Fibroblast of lung (primary cell): ENCODE data around the gene KITLG.

Source experiments
- EZH2 ChIP-seq: IDR thresholded peaks from 2 replicates; pipeline ENCODE4 v1.5.1; 2012; ENCODE audit warnings: low read length, control low read depth, mild to moderate bottlenecking; ENCODE audit errors: missing control alignments
- TF ChIP-seq, protein P1 (sequence below), 2 donors: IDR thresholded peaks in 1 of 2; conservative IDR thresholded peaks in 1 of 2; 1 replicate in 1 of 2; 2 replicates in 1 of 2; pipeline ENCODE4 v1.5.1; 2011 to 2012; ENCODE audit warnings: low read length in 2 of 2, control low read depth in 1 of 2, inconsistent platforms in 1 of 2, low read depth in 1 of 2, mild to moderate bottlenecking in 1 of 2

DNA sequence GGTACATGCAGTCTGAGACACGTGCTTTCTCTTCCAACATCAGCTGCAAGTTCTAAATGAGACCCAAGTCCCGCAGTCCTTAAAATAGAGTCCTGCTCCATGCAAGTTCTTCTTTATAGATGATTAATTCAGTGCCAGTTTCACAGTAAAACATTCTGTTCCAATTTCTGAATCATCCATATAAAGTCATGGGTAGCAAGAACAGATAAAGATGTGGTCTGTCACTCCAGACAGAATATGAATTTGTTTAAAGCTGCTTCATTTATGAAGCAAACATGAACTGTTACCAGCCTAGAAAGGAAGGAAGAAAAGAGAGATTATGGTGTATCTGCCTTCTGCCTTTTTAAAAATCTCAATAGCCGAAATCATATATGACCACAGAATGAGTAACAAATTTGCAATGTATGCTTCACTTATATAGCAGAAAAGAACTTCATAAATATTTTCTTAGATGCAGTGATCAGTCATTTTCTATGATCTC lies 83.3 kb downstream of the KITLG start:
- TF ChIP-seq, protein P1, sequence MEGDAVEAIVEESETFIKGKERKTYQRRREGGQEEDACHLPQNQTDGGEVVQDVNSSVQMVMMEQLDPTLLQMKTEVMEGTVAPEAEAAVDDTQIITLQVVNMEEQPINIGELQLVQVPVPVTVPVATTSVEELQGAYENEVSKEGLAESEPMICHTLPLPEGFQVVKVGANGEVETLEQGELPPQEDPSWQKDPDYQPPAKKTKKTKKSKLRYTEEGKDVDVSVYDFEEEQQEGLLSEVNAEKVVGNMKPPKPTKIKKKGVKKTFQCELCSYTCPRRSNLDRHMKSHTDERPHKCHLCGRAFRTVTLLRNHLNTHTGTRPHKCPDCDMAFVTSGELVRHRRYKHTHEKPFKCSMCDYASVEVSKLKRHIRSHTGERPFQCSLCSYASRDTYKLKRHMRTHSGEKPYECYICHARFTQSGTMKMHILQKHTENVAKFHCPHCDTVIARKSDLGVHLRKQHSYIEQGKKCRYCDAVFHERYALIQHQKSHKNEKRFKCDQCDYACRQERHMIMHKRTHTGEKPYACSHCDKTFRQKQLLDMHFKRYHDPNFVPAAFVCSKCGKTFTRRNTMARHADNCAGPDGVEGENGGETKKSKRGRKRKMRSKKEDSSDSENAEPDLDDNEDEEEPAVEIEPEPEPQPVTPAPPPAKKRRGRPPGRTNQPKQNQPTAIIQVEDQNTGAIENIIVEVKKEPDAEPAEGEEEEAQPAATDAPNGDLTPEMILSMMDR (conservative IDR thresholded peaks at IDR 0.05 in 1 of 2, IDR thresholded peaks at IDR 0.05 in 1 of 2; ENCODE audit: low read depth in 1 of 2, low read length in 2 of 2) = no peak
- TF ChIP-seq EZH2 = no peak
